ENCODE results near the gene TMEM108.

GRCh38 chr3:133161656-133162055 is 123.5 kb downstream of the TMEM108 start:
- TF ChIP-seq CTCF (conservative IDR thresholded peaks at IDR 0.05; ENCODE audit: low read depth in 2 of 2) = no peak
- no peak for TF ChIP-seq EZH2 (IDR thresholded peaks at IDR 0.05; ENCODE audit: low read depth, unreplicated experiment)
- TF ChIP-seq ZNF114 (CRISPR knock-in tag; IDR thresholded peaks at IDR 0.05) = no peak
- no peak for TF ChIP-seq CREB1 (CRISPR knock-in tag; IDR thresholded peaks at IDR 0.05; ENCODE audit: low read depth)
- TF ChIP-seq ZNF331 (CRISPR knock-in tag; IDR thresholded peaks at IDR 0.05; ENCODE audit: low read depth) = no peak
- no peak for TF ChIP-seq REST (IDR thresholded peaks at IDR 0.05; ENCODE audit: unreplicated experiment)
- no peak for TF ChIP-seq JUNB (IDR thresholded peaks at IDR 0.05; ENCODE audit: unreplicated experiment)
